Keratinocyte (primary cell): Measurements from ENCODE around the gene TMEM61. TPM values are rescaled to one million over a fixed set of nuclear protein-coding genes. Genes with fewer than 3 reads are reported as not detected.

Experiments used
- DNase-seq: peaks from one replicate; pipeline ENCODE4 v3.0.0-alpha.2; 2011; ENCODE audit warnings: low read depth, missing footprints, low spot score
- FAIRE-seq: peaks from 2 replicates; lab custom pipeline; 2011; peaks lifted over from hg19 to GRCh38; lab: Jason Lieb, UNC
- H2AFZ ChIP-seq: 2 replicates; pipeline ENCODE4 v1.6.0; 2012; ENCODE audit warnings: low read length, control low read depth, inconsistent platforms; ENCODE audit not compliant: control insufficient read depth
- H3K27ac ChIP-seq: 2 replicates; pipeline ENCODE4 v1.5.1; 2011; ENCODE audit warnings: low read length; ENCODE audit not compliant: control insufficient read depth, insufficient read depth
- H3K27me3 ChIP-seq: 3 replicates; pipeline ENCODE4 v1.6.0; 2011; ENCODE audit warnings: low read length; ENCODE audit not compliant: control insufficient read depth, insufficient read depth; ENCODE audit errors: extremely low read depth
- H3K36me3 ChIP-seq, 2 experiments: 2 replicates in 1 of 2; 3 replicates in 1 of 2; pipeline ENCODE4 v1.5.1; 2011; ENCODE audit warnings: low read length in 2 of 2, mild to moderate bottlenecking in 1 of 2; ENCODE audit not compliant: control insufficient read depth in 2 of 2, insufficient read depth in 2 of 2; ENCODE audit errors: extremely low read depth in 1 of 2
- H3K4me1 ChIP-seq: 3 replicates; pipeline ENCODE4 v1.5.1; 2011; ENCODE audit warnings: low read length; ENCODE audit not compliant: control insufficient read depth, insufficient read depth; ENCODE audit errors: extremely low read depth
- H3K4me2 ChIP-seq: 3 replicates; pipeline ENCODE4 v1.6.0; 2011; ENCODE audit warnings: low read depth, low read length; ENCODE audit not compliant: control insufficient read depth, insufficient read depth; ENCODE audit errors: extremely low read depth
- H3K4me3 ChIP-seq, 3 experiments: fragments of 200-600 bp in 1 of 3; sonication (generic) in 1 of 3; 2 replicates in 2 of 3; 3 replicates in 1 of 3; pipeline ENCODE4 v1.5.1; 2011 to 2016; ENCODE audit warnings: low read length in 3 of 3, mild to moderate bottlenecking in 3 of 3, control low read depth in 2 of 3, inconsistent platforms in 1 of 3, low read depth in 1 of 3, mixed read lengths in 1 of 3, mixed run types in 1 of 3, moderate library complexity in 1 of 3; ENCODE audit not compliant: control insufficient read depth in 2 of 3, insufficient read depth in 2 of 3; ENCODE audit errors: extremely low read depth in 1 of 3
- H3K79me2 ChIP-seq: 2 replicates; pipeline ENCODE4 v1.6.0; 2012; ENCODE audit warnings: low read length; ENCODE audit not compliant: control insufficient read depth, insufficient read depth
- H3K9ac ChIP-seq: 3 replicates; pipeline ENCODE4 v1.6.0; 2011; ENCODE audit warnings: low read length; ENCODE audit not compliant: control insufficient read depth, insufficient read depth; ENCODE audit errors: extremely low read depth
- H3K9me1 ChIP-seq: 3 replicates; pipeline ENCODE4 v1.6.0; 2011; ENCODE audit warnings: low read length; ENCODE audit not compliant: control insufficient read depth, insufficient read depth; ENCODE audit errors: extremely low read depth
- H3K9me3 ChIP-seq: 2 replicates; pipeline ENCODE4 v1.5.1; 2012; ENCODE audit warnings: low read depth, low read length; ENCODE audit not compliant: control insufficient read depth
- H4K20me1 ChIP-seq: 3 replicates; pipeline ENCODE4 v1.6.0; 2011; ENCODE audit warnings: low read length; ENCODE audit not compliant: control insufficient read depth, insufficient read depth; ENCODE audit errors: extremely low read depth
- CTCF ChIP-seq, 3 experiments: IDR thresholded peaks in 1 of 3; conservative IDR thresholded peaks in 1 of 3; optimal IDR thresholded peaks in 1 of 3; 2 replicates in 2 of 3; 3 replicates in 1 of 3; pipeline versions ENCODE3 to v1.5.1; 2011; ENCODE audit warnings: low read length in 3 of 3, mild to moderate bottlenecking in 3 of 3, moderate library complexity in 2 of 3, control low read depth in 1 of 3, inconsistent platforms in 1 of 3; ENCODE audit not compliant: insufficient read depth in 2 of 3; ENCODE audit errors: extremely low read depth in 1 of 3
- EZH2 ChIP-seq: IDR thresholded peaks from one replicate; pipeline ENCODE4 v1.6.1; 2012; ENCODE audit warnings: inconsistent platforms, mild to moderate bottlenecking, low read length, moderate library complexity
- dilution Hi-C: fragments of 300-500 bp; cut with MboI; formaldehyde crosslinking; loops from one replicate; pipeline ENCODE4 v1.7.0; 2020; ENCODE audit warnings: low sequenced_read_pairs; ENCODE audit not compliant: extremely low pct_ligation_motif_present
- polyA plus RNA-seq, 5 experiments: library from polyadenylated mRNA; depleted of rRNA in 3 of 5; stranded (reverse) in 3 of 5; stranded (forward) in 1 of 5; unstranded in 1 of 5; fragments of >200 nt; gene quantifications; 1 replicate in 1 of 5; 2 replicates in 3 of 5; 3 replicates in 1 of 5; pipeline versions ENCODE4 v1.2.1 to v1.2.3, GENCODE V29; 2011 to 2012; ENCODE audit warnings: missing spikeins in 2 of 5, low read depth in 1 of 5, low replicate concordance in 1 of 5

Gene TMEM61
- polyA plus RNA-seq, 1 donor (not counting 4 experiments of a cell fraction or from before 2014, with no cell fraction given), result 1.0 TPM

DNA sequence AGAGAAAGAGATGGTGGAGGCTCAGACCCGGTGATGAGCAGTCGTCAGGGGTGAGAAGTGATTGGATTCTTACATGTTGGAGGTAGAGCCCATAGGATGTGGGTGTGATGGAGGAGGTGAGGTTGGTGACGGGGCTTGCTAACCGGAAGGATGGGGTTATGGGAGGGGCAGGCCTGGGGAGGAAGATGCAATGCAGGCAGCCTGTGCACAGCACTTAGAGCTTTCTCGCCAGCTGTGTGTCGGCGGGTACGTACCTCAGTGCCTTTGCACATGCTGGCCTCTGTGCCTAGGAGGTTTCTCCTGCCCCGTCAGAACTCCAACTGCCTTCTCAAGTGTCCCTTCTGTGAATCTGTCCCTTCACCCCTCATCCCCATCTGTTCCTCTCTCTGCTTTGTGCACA, 15.4 kb downstream of the TMEM61 start:
- Histone ChIP-seq H3K9me1 (no peaks in the 10 kb centered on the region), H3K4me2 (no peak overlapping the region), H3K79me2 (no peaks in the 10 kb centered on the region), H3K36me3 (no peaks in the 10 kb centered on the region), H3K27ac (no peak overlapping the region), H3K9ac (no peak overlapping the region), H3K9me3 (no peaks in the 10 kb centered on the region), H2AFZ (no peak overlapping the region), H3K27me3 (peaks cover 19% of the 10 kb centered on the region), H4K20me1 (no peaks in the 10 kb centered on the region), H3K4me3 (no peak overlapping the region), H3K4me1 (no peaks in the 10 kb centered on the region)
- FAIRE-seq (no peak), DNase-seq (no peak)
- dilution Hi-C loops, result no loop called here
- TF ChIP-seq CTCF (optimal IDR thresholded peaks at IDR 0.05 in 1 of 3, IDR thresholded peaks at IDR 0.05 in 1 of 3, conservative IDR thresholded peaks at IDR 0.05 in 1 of 3; ENCODE audit: extremely low read depth in 1 of 3, insufficient read depth in 2 of 3, low read length in 3 of 3) (no peak), EZH2 (no peak)

- no peaks in the 10 kb centered on the region for H3K4me1 ChIP-seq
- H3K27ac ChIP-seq, result no peak overlapping the region
- H4K20me1 ChIP-seq, result no peaks in the 10 kb centered on the region
- H3K36me3 ChIP-seq, result no peaks in the 10 kb centered on the region
- peaks cover 19% of the 10 kb centered on the region for H3K27me3 ChIP-seq
- peak; percentile 13 for DNase-seq
- H3K79me2 ChIP-seq, result no peaks in the 10 kb centered on the region
- H3K9me3 ChIP-seq, result no peaks in the 10 kb centered on the region
- no peaks in the 10 kb centered on the region for H3K9me1 ChIP-seq
- FAIRE-seq, result no peak
- no peak overlapping the region for H3K9ac ChIP-seq
- TF ChIP-seq CTCF (optimal IDR thresholded peaks at IDR 0.05 in 1 of 3, IDR thresholded peaks at IDR 0.05 in 1 of 3, conservative IDR thresholded peaks at IDR 0.05 in 1 of 3; ENCODE audit: extremely low read depth in 1 of 3, insufficient read depth in 2 of 3, low read length in 3 of 3) (peak; percentile 56 to 89 (median 87)), EZH2 (no peak)
- H3K4me3 ChIP-seq, result peak overlapping the region in 1 of 3 experiments; percentile 41
- H2AFZ ChIP-seq, result no peak overlapping the region
- peak overlapping the region; percentile 59 for H3K4me2 ChIP-seq
- dilution Hi-C loops, result no loop called here
Measured at GRCh38 chr1:54996359-54996868, 16.0 kb downstream of the TMEM61 start.
